K562 (cell line): ENCODE data around the gene FAIM. TPM values are rescaled to one million over a fixed set of nuclear protein-coding genes. Genes with fewer than 3 reads are reported as not detected.
A peak's percentile ranks its signal among the peaks of the same experiment; 100 is the strongest.

ENCODE experiments used
- ATAC-seq: fragments of 200-7000 bp; cut with Tn5 transposase; 3 replicates; pipeline ENCODE4 v1.9.1; 2020; ENCODE audit warnings: moderate library complexity
- BruUV-seq: library from RNA; stranded (reverse); fragments of 400-500 nt; replicated peaks from 2 replicates; lab custom pipeline; 2021; lab: Mats Ljungman, UMichigan
- CTCF ChIA-PET: fragments of 300-600 bp; formaldehyde crosslinking; extraction: SDS; loops from one replicate; lab custom pipeline; 2021; ENCODE audit warnings: low intra/inter-chr PET ratio; lab: Yijun Ruan, JAX
- POLR2A ChIA-PET: fragments of 300-600, 350-650 bp; sonication (Branson Sonifier 250); formaldehyde crosslinking; extraction: SDS; loops from one replicate; lab custom pipeline; 2021; ENCODE audit warnings: antibody characterized with exemption, inconsistent platforms; lab: Yijun Ruan, JAX
- DNase-seq, 4 experiments: peaks; one replicate each; pipeline versions ENCODE4 v3.0.0 to v3.0.0-alpha.2; 2011 to 2018; ENCODE audit warnings: low spot score in 3 of 4, mixed read lengths in 3 of 4; ENCODE audit errors: extremely low read depth in 1 of 4
- FAIRE-seq: peaks from 2 replicates; lab custom pipeline; 2011; peaks lifted over from hg19 to GRCh38; lab: Jason Lieb, UNC
- H2AFZ ChIP-seq: 2 replicates; pipeline ENCODE4 v1.6.0; 2011; ENCODE audit warnings: low read depth, low read length, control low read depth, inconsistent platforms
- H3K27ac ChIP-seq: fragments of 200-600 bp; 3 replicates; pipeline ENCODE4 v1.8.0; 2011; ENCODE audit warnings: low read depth, mild to moderate bottlenecking, control low read depth, inconsistent platforms, low read length, moderate library complexity, mixed read lengths; ENCODE audit errors: extremely low read depth
- H3K27me3 ChIP-seq, 2 experiments: fragments of 300-600 bp in 1 of 2; 2 replicates in 1 of 2; 3 replicates in 1 of 2; pipeline versions ENCODE4 v1.6.0 to v1.8.0; 2011; ENCODE audit warnings: inconsistent platforms in 2 of 2, low read length in 2 of 2, mild to moderate bottlenecking in 1 of 2, mixed read lengths in 1 of 2, moderate library complexity in 1 of 2; ENCODE audit not compliant: control insufficient read depth in 2 of 2, insufficient read depth in 2 of 2
- H3K36me3 ChIP-seq: fragments of 300-600 bp; 3 replicates; pipeline ENCODE4 v1.8.0; 2011; ENCODE audit warnings: mild to moderate bottlenecking, low read length, inconsistent platforms; ENCODE audit not compliant: control insufficient read depth, insufficient read depth
- H3K4me1 ChIP-seq, 2 experiments: fragments of 200-600 bp in 1 of 2; replicated peaks in 1 of 2; 2 replicates in 1 of 2; 3 replicates in 1 of 2; pipeline versions ENCODE4 v1.5.1 to v1.8.0; 2011; ENCODE audit warnings: inconsistent platforms in 2 of 2, low read length in 2 of 2, mild to moderate bottlenecking in 1 of 2, mixed read lengths in 1 of 2, moderate library complexity in 1 of 2; ENCODE audit not compliant: control insufficient read depth in 2 of 2, insufficient read depth in 2 of 2
- H3K4me2 ChIP-seq: 2 replicates; pipeline ENCODE4 v1.6.1; 2011; ENCODE audit warnings: low read length, control low read depth, inconsistent platforms, mixed read lengths; ENCODE audit not compliant: insufficient read depth
- H3K4me3 ChIP-seq: fragments of 200-600 bp; sonication (generic), shearing (Covaris generic); 2 replicates; pipeline ENCODE4 v1.5.1; 2016; ENCODE audit warnings: control low read depth, inconsistent platforms
- H3K79me2 ChIP-seq: fragments of 200-600 bp; 3 replicates; pipeline ENCODE4 v1.8.0; 2011; ENCODE audit warnings: low read length, inconsistent platforms; ENCODE audit not compliant: control insufficient read depth, insufficient read depth
- H3K9ac ChIP-seq, 2 experiments: 2 replicates each; pipeline versions ENCODE4 v1.6.0 to v1.6.1; 2011; ENCODE audit warnings: low read depth in 2 of 2, low read length in 2 of 2, control low read depth in 1 of 2, inconsistent platforms in 1 of 2, mild to moderate bottlenecking in 1 of 2, mixed read lengths in 1 of 2; ENCODE audit not compliant: insufficient read depth in 1 of 2
- H3K9me1 ChIP-seq: one replicate; pipeline ENCODE4 v1.6.0; 2011; ENCODE audit warnings: inconsistent platforms, mild to moderate bottlenecking, low read length, moderate library complexity; ENCODE audit not compliant: control insufficient read depth, insufficient read depth
- H3K9me3 ChIP-seq: replicated peaks from 2 replicates; pipeline ENCODE4 v1.5.1; 2011; ENCODE audit warnings: low read depth, low read length, inconsistent platforms; ENCODE audit not compliant: control insufficient read depth, insufficient read depth
- H4K20me1 ChIP-seq: replicated peaks from 2 replicates; pipeline ENCODE4 v1.6.1; 2011; ENCODE audit warnings: low read length, inconsistent platforms, mixed read lengths; ENCODE audit not compliant: control insufficient read depth, insufficient read depth
- ARHGAP35 ChIP-seq: fragments of 450-650 bp; IDR thresholded peaks from 2 replicates; pipeline ENCODE4 v1.6.1; 2018; ENCODE audit not compliant: partially characterized antibody
- KLF10 ChIP-seq: fragments of 250-450 bp; sonication (Bioruptor Pico); IDR thresholded peaks from 2 replicates; pipeline ENCODE4 v1.6.1; 2021; ENCODE audit warnings: matching md5 sums
- MEIS2 ChIP-seq: fragments of 450-650 bp; IDR thresholded peaks from 2 replicates; pipeline ENCODE4 v1.6.1; 2014; ENCODE audit warnings: mild to moderate bottlenecking; ENCODE audit not compliant: partially characterized antibody
- RB1 ChIP-seq: fragments of 450-650 bp; IDR thresholded peaks from 2 replicates; pipeline ENCODE4 v1.6.1; 2017; ENCODE audit warnings: low read depth, mild to moderate bottlenecking
- RFX5 ChIP-seq: IDR thresholded peaks from 2 replicates; pipeline ENCODE4 v1.6.1; 2011; ENCODE audit warnings: low read depth, mild to moderate bottlenecking, improper control_type of control experiment, low read length
- TBL1XR1 ChIP-seq, 2 experiments: IDR thresholded peaks; 2 replicates each; pipeline ENCODE4 v1.6.1; 2012; ENCODE audit warnings: improper control_type of control experiment in 2 of 2, low read length in 2 of 2, mild to moderate bottlenecking in 1 of 2
- ZFPM2 ChIP-seq: fragments of 250-450 bp; sonication (Bioruptor Pico); IDR thresholded peaks from 2 replicates; pipeline ENCODE4 v1.5.1; 2022; ENCODE audit warnings: mild to moderate bottlenecking
- ZNF12 ChIP-seq: sonication (generic); formaldehyde crosslinking; IDR thresholded peaks from 2 replicates; pipeline ENCODE4 v1.4.0; 2020; ENCODE audit warnings: mild to moderate bottlenecking, missing genetic modification reagents
- ZNF133 ChIP-seq: fragments of 250-450 bp; sonication (Bioruptor Pico); IDR thresholded peaks from 2 replicates; pipeline ENCODE4 v1.4.0; 2020; ENCODE audit warnings: mild to moderate bottlenecking
- ZNF77 ChIP-seq: fragments of 250-450 bp; sonication (Bioruptor Pico); IDR thresholded peaks from 2 replicates; pipeline ENCODE4 v1.5.0; 2020
- WGBS: fragments of 100-300 bp; shearing (Covaris generic); methylation state at CpG from one replicate; pipeline ENCODE4 v1.1.6; 2016; ENCODE audit warnings: low coverage, mixed read lengths; ENCODE audit not compliant: insufficient coverage; ENCODE audit errors: missing lambda C conversion rate; 5-methylcytosine and 5-hydroxymethylcytosine counted together
- in situ Hi-C: fragments of 300-500 bp; cut with MboI; formaldehyde crosslinking; loops from 4 replicates; pipeline ENCODE4 v1.15.0; 2018; ENCODE audit warnings: inconsistent platforms, mixed read lengths
- intact Hi-C: fragments of 100-400 bp; cut with micrococcal nuclease; formaldehyde crosslinking; loops from 2 replicates; pipeline ENCODE4 v1.14.2; 2022
- polyA plus RNA-seq, 8 experiments: library from polyadenylated mRNA; depleted of rRNA in 4 of 8; stranded (reverse) in 5 of 8; unstranded in 3 of 8; fragments of >200 nt; fragmentation: Nextera tagmentation in 2 of 8; fragmentation: Illumina TruSeq in 1 of 8; extraction: Ambion mirVana in 2 of 8; extraction: Trizol in 1 of 8; gene quantifications; 2 replicates each; pipeline versions ENCODE4 v1.2.1 to v1.2.3, GENCODE V29; 2011 to 2014; ENCODE audit warnings: inconsistent platforms in 1 of 8, missing spikeins in 1 of 8
- total RNA-seq, 7 experiments: library from RNA; depleted of rRNA in 6 of 7; stranded (reverse); fragments of >200 nt in 6 of 7; fragmentation: Illumina TruSeq in 2 of 7; extraction: Trizol in 2 of 7; gene quantifications; 2 replicates each; pipeline versions ENCODE4 v1.2.1 to v1.2.3, GENCODE V29; 2011 to 2021; ENCODE audit warnings: low replicate concordance in 1 of 7
- TF ChIP-seq, protein P1 (sequence below), 2 experiments: IDR thresholded peaks in 1 of 2; conservative IDR thresholded peaks in 1 of 2; 2 replicates each; pipeline ENCODE4 v1.6.1; 2016; ENCODE audit warnings: low read depth in 2 of 2, mild to moderate bottlenecking in 1 of 2, missing compliant biosample characterization in 1 of 2, missing genetic modification characterization in 1 of 2, moderate library complexity in 1 of 2
- TF ChIP-seq, protein P2 (sequence below): fragments of 250-450 bp; sonication (Bioruptor Pico); IDR thresholded peaks from 2 replicates; pipeline ENCODE4 v1.8.0; 2021; ENCODE audit warnings: borderline replicate concordance, mild to moderate bottlenecking, moderate library complexity; ENCODE audit not compliant: poor library complexity, severe bottlenecking
- TF ChIP-seq, protein P3 (sequence below): fragments of 250-450 bp; sonication (Bioruptor Pico); IDR thresholded peaks from 2 replicates; pipeline ENCODE4 v1.4.0; 2020; ENCODE audit warnings: mild to moderate bottlenecking, moderate library complexity, borderline replicate concordance

Gene FAIM
- total and polyA plus RNA-seq, 9 of the 15 experiments (the other 6 are each of a cell fraction or from before 2014, with no cell fraction given): 2.5 to 7.9 (median 6.6) TPM

DNA sequence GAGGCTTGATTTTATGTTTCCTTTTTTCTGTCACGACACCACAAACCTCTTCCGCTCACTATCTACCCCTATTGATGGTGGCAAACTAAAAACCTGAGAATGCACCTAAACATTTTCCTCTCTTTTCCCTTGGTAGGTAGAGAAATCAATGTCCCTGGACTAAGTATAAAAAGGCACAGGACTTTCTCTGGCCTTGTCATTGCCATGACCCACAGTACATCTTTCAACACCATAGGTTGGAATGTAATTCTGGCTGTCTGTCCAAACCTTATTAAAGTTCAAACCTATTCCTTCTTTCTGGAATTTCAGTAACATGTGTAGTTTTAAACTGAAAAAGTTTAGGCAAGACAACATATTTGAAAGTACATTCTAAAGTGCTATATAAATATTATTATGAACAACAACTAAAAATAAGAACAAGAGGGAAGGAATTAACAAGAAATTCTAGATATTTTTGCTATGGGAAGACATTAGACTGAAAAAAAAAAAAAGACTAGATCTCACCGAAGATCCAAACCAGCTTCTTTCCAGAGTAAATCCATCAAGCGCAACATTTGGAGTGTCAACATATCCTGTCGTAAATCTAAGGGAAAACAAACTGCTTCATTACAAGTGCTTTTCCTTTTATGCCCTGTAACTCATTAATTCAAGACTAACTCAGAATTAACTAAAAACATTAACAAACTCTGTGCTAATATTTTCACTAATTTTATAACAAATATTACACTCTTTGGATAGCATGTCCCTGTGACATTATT is 73.1 kb downstream of the FAIM start:
- in situ Hi-C loops: no loop called here
- POLR2A ChIA-PET: no interaction called here
- Histone ChIP-seq H3K4me3 (no peak overlapping the region), H3K27me3 (no peaks in the 10 kb centered on the region), H3K9ac (no peak overlapping the region), H3K36me3 (peaks cover 80% of the 10 kb centered on the region), H3K9me1 (no peaks in the 10 kb centered on the region), H2AFZ (no peak overlapping the region), H3K79me2 (peaks cover 3% of the 10 kb centered on the region; the same call in 1 of the 3 replicates), H4K20me1 (no peaks in the 10 kb centered on the region), H3K27ac (no peak overlapping the region), H3K9me3 (peaks cover 7% of the 10 kb centered on the region), H3K4me1 (peaks cover 3 to 8% of the 10 kb centered on the region in 2 experiments; a peak in 3 of 5 replicates), H3K4me2 (no peak overlapping the region)
- no peak for FAIRE-seq
- intact Hi-C loops: no loop called here
- TSS peak; percentile 18 for BruUV-seq
- no peak for DNase-seq
- CTCF ChIA-PET: no interaction called here
- WGBS: 88% methylated on average over 5 of the region's 5 CpGs
- ATAC-seq: no peak
- TF ChIP-seq ZFPM2 (CRISPR knock-in tag) (no peak), ZNF77 (no peak), TBL1XR1 (IDR thresholded peaks at IDR 0.05; ENCODE audit: low read length in 2 of 2) (no peak), ARHGAP35 (no peak), RFX5 (no peak), KLF10 (CRISPR knock-in tag) (no peak), MEIS2 (peak; percentile 12), ZNF133 (CRISPR knock-in tag) (no peak), ZNF12 (CRISPR knock-in tag) (no peak), RB1 (no peak)
- TF ChIP-seq, protein P1, sequence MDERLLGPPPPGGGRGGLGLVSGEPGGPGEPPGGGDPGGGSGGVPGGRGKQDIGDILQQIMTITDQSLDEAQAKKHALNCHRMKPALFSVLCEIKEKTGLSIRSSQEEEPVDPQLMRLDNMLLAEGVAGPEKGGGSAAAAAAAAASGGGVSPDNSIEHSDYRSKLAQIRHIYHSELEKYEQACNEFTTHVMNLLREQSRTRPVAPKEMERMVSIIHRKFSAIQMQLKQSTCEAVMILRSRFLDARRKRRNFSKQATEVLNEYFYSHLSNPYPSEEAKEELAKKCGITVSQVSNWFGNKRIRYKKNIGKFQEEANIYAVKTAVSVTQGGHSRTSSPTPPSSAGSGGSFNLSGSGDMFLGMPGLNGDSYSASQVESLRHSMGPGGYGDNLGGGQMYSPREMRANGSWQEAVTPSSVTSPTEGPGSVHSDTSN (CRISPR knock-in tag; IDR thresholded peaks at IDR 0.05; ENCODE audit: low read depth): no peak
- TF ChIP-seq, protein P1 (tag; conservative IDR thresholded peaks at IDR 0.05; ENCODE audit: low read depth): peak; percentile 40; the same call in 1 of the 2 replicates
- TF ChIP-seq, protein P2, sequence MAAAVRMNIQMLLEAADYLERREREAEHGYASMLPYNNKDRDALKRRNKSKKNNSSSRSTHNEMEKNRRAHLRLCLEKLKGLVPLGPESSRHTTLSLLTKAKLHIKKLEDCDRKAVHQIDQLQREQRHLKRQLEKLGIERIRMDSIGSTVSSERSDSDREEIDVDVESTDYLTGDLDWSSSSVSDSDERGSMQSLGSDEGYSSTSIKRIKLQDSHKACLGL (CRISPR knock-in tag): no peak
- TF ChIP-seq, protein P3, sequence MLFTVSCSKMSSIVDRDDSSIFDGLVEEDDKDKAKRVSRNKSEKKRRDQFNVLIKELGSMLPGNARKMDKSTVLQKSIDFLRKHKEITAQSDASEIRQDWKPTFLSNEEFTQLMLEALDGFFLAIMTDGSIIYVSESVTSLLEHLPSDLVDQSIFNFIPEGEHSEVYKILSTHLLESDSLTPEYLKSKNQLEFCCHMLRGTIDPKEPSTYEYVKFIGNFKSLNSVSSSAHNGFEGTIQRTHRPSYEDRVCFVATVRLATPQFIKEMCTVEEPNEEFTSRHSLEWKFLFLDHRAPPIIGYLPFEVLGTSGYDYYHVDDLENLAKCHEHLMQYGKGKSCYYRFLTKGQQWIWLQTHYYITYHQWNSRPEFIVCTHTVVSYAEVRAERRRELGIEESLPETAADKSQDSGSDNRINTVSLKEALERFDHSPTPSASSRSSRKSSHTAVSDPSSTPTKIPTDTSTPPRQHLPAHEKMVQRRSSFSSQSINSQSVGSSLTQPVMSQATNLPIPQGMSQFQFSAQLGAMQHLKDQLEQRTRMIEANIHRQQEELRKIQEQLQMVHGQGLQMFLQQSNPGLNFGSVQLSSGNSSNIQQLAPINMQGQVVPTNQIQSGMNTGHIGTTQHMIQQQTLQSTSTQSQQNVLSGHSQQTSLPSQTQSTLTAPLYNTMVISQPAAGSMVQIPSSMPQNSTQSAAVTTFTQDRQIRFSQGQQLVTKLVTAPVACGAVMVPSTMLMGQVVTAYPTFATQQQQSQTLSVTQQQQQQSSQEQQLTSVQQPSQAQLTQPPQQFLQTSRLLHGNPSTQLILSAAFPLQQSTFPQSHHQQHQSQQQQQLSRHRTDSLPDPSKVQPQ (CRISPR knock-in tag): no peak
